ENCODE results near the gene TSPAN32. TPM values are rescaled to one million over a fixed set of nuclear protein-coding genes. Genes with fewer than 3 reads are reported as not detected.

Gene TSPAN32
- total RNA-seq, 1 experiment from 2014 or later: not detected

DNA sequence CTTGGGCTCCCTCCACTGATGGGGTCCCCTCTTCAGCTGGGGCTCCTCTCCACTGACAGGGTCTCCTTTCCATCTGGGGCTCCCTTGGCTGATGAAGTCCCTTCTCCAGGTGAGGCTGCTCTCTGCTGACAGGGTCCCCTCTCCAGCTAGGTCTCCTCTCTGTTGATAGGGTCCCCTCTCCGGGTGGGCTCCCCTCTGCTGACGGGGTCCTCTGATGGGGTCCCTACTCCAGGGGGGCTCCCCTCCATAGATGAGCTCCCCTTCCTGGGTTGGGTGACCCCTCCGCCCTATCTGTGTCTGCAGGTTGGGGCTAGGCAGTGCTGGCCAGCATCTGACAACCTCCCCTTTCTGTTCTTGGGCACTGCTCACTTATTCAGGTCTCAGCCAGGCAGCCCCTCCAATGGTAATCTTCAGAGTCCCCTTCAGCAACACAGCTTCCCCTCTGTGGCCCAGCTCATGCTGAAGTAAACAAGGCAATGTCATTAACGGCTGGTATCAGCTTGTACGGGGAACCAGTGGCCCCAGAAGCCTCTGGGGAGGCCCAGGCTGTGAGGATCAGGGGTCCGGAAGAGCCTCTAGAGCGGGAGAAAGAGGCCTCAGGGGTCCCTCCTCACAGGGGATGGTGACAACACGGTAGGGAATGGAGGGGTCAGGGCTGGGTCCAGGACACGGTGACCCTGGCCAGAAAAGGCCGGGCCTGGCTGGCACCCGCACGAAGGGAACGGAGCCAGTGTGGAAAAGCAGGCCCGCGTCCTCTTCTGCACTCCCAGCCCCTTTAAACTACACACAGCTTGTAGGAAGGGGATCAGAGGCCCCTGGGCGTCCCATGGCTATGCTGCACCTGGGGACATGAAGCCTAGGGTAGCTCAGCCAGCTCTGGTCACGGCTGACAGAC, 65.7 kb downstream of the TSPAN32 start:
- H3K27me3 ChIP-seq (ENCODE audit: low read length): no peaks in the 10 kb centered on the region
- H2AFZ ChIP-seq (ENCODE audit: low read length): no peak overlapping the region
- H4K20me1 ChIP-seq (ENCODE audit: insufficient read depth, low read depth, low read length): peaks cover 6% of the 10 kb centered on the region; the same call in 1 of the 2 replicates
- H3K27ac ChIP-seq (ENCODE audit: low read length): no peak overlapping the region
- no peaks in the 10 kb centered on the region for H3K9me3 ChIP-seq (ENCODE audit: low read length)
- no peaks in the 10 kb centered on the region for H3K79me2 ChIP-seq (ENCODE audit: low read length)
- no peaks in the 10 kb centered on the region for H3K36me3 ChIP-seq (ENCODE audit: insufficient read depth, low read length)
- DNase-seq: no peak
- H3K9ac ChIP-seq (ENCODE audit: low read length): no peak overlapping the region
- H3K4me2 ChIP-seq (ENCODE audit: low read depth, low read length, poor library complexity, severe bottlenecking): no peak overlapping the region
- H3K4me1 ChIP-seq (ENCODE audit: low read length): peaks cover 4% of the 10 kb centered on the region; the same call in 1 of the 2 replicates
- no peaks in the 10 kb centered on the region for H3K9me2 ChIP-seq (replicated peaks; ENCODE audit: insufficient read depth, low read length)
- H3K4me3 ChIP-seq (ENCODE audit: low read length): no peak overlapping the region

Small RNA genes lying within 50 kb of the gene (small RNA-seq; reads per million reads assigned to genes)
- gene RNU6-878P: not detected

Other genes starting within 250 kb of the TSPAN32 start
- not detected in 2 replicates for gene IGF2, start 162.6 kb upstream of the TSPAN32 start, total RNA-seq (2014; rRNA removed; shearing (Covaris generic); ENCODE audit: low replicate concordance)
- not detected in 2 replicates for gene INS, start 140.8 kb upstream of the TSPAN32 start, total RNA-seq (2014; rRNA removed; shearing (Covaris generic); ENCODE audit: low replicate concordance)
- not detected in 2 replicates for gene TH, start 130.2 kb upstream of the TSPAN32 start, total RNA-seq (2014; rRNA removed; shearing (Covaris generic); ENCODE audit: low replicate concordance)
- gene ASCL2, start 31.4 kb upstream of the TSPAN32 start, total RNA-seq (2014; rRNA removed; shearing (Covaris generic); ENCODE audit: low replicate concordance): not detected in 2 replicates
- gene C11orf21, start 95 bp upstream of the TSPAN32 start, total RNA-seq (2014; rRNA removed; shearing (Covaris generic); ENCODE audit: low replicate concordance): not detected in 2 replicates
- gene CD81, start 75.3 kb downstream of the TSPAN32 start, total RNA-seq (2014; rRNA removed; shearing (Covaris generic); ENCODE audit: low replicate concordance): 356 and 467 TPM in 2 replicates
- gene TSSC4, start 98.7 kb downstream of the TSPAN32 start, total RNA-seq (2014; rRNA removed; shearing (Covaris generic); ENCODE audit: low replicate concordance): 25.3 and 47.5 TPM in 2 replicates
- gene TRPM5, start 142.5 kb downstream of the TSPAN32 start, total RNA-seq (2014; rRNA removed; shearing (Covaris generic); ENCODE audit: low replicate concordance): not detected in 2 replicates
- gene KCNQ1, start 143.0 kb downstream of the TSPAN32 start, total RNA-seq (2014; rRNA removed; shearing (Covaris generic); ENCODE audit: low replicate concordance): not detected in 2 replicates